GM18502 (cell line): ENCODE results near the gene MRPL4.
A peak's percentile ranks its signal among the peaks of the same experiment; 100 is the strongest.

Experiments
- ATAC-seq: cut with Tn5 transposase; IDR thresholded peaks from one replicate; pipeline ENCODE4 v1.9.1; 2021; ENCODE audit warnings: mild to moderate bottlenecking; ENCODE audit not compliant: unreplicated experiment, poor library complexity

Gene MRPL4

GRCh38 chr19:10251792-10252694 is at the start of gene MRPL4:
Gene MRPL4, plus strand, starts transcription at chr19:10252214. Its CDS starts 40 bp downstream, at chr19:10252254.
- ATAC-seq = peak; percentile 88

- ATAC-seq = no peak
These were observed 48.3 kb upstream of the MRPL4 start for GRCh38 chr19:10203686-10204085.

GRCh38 chr19:10205636-10206035 is 46.4 kb upstream of the MRPL4 start:
- ATAC-seq = no peak

- ATAC-seq = no peak
These were observed 45.7 kb upstream of the MRPL4 start for GRCh38 chr19:10206226-10206885.

- no peak for ATAC-seq
These were observed 45.0 kb upstream of the MRPL4 start for GRCh38 chr19:10207026-10207425.

GRCh38 chr19:10209315-10209714 is 42.7 kb upstream of the MRPL4 start:
- ATAC-seq = no peak

GRCh38 chr19:10211061-10211460 is 41.0 kb upstream of the MRPL4 start:
- no peak for ATAC-seq

GRCh38 chr19:10211691-10212090 is 40.3 kb upstream of the MRPL4 start:
- no peak for ATAC-seq

GRCh38 chr19:10214784-10215183 is 37.2 kb upstream of the MRPL4 start:
- no peak for ATAC-seq

- ATAC-seq = no peak
These were observed 34.9 kb upstream of the MRPL4 start for GRCh38 chr19:10217085-10217484.

GRCh38 chr19:10219678-10220077 is 32.3 kb upstream of the MRPL4 start:
- peak; percentile 71 for ATAC-seq

- ATAC-seq = no peak
These were observed 31.3 kb upstream of the MRPL4 start for GRCh38 chr19:10220695-10221094.

- no peak for ATAC-seq
These were observed 29.7 kb upstream of the MRPL4 start for GRCh38 chr19:10222201-10222890.

GRCh38 chr19:10223488-10224213 is 28.4 kb upstream of the MRPL4 start:
- no peak for ATAC-seq

GRCh38 chr19:10224337-10224736 is 27.7 kb upstream of the MRPL4 start:
- ATAC-seq = no peak

GRCh38 chr19:10226021-10226375 is 26.0 kb upstream of the MRPL4 start:
- no peak for ATAC-seq

GRCh38 chr19:10226376-10227025 is 25.5 kb upstream of the MRPL4 start:
- ATAC-seq = no peak

- ATAC-seq = no peak
These were observed 24.7 kb upstream of the MRPL4 start for GRCh38 chr19:10227026-10227971.

- ATAC-seq = no peak
These were observed 23.6 kb upstream of the MRPL4 start for GRCh38 chr19:10228393-10228792.
